HG03571 (cell line): Measurements from ENCODE around the gene MANBA.
A peak's percentile ranks its signal among the peaks of the same experiment; 100 is the strongest.

Source experiments
- ATAC-seq: cut with Tn5 transposase; IDR thresholded peaks from one replicate; pipeline ENCODE4 v1.9.1; 2021; ENCODE audit not compliant: unreplicated experiment

MANBA gene

GRCh38 chr4:102598762-102599374 lies 161.9 kb downstream of the MANBA start:
- ATAC-seq: no peak

- ATAC-seq: peak; percentile 82
These were observed 162.5 kb downstream of the MANBA start for GRCh38 chr4:102598086-102598761.

GRCh38 chr4:102596532-102596931 lies 164.2 kb downstream of the MANBA start:
- no peak for ATAC-seq

GRCh38 chr4:102594000-102594399 lies 166.8 kb downstream of the MANBA start:
- no peak for ATAC-seq

DNA sequence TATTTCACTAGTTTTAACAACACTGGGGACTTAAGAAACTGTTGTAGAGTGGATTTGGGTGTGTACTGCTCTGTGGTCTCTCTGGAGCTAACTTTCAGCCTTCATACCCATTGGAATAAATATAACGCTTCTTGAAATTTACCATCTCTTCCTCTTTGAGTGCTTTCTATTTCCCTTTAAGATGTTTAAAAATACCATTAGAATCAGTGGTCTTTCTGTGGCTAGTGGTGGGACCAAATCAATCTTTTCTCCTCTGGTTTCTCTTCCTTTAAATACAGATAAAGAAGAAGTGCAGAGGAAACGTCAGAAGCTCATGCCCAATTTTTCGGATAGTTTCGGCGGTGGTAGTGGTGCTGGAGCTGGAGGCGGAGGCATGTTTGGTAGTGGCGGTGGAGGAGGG lies 167.6 kb downstream of the MANBA start:
- no peak for ATAC-seq

DNA sequence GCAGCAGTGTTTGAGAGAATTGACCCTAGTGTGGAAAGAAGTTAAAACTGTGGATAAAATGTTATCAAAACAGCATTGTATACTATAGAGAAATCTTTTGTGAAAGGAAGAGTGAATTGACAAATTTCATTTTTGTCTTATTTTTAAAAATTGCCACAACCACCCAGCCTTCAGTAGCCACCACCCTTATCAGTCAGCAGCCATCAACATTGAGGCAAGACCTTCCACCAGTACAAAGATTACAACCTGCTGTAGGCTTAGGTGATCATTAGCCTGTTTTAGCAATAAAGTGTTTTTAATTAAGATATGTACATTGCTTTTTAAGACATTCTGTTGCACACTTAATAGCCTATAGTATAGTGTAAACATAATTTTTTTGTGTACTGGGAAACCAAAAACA lies 168.5 kb downstream of the MANBA start:
- no peak for ATAC-seq

- no peak for ATAC-seq
These were observed 171.0 kb downstream of the MANBA start for GRCh38 chr4:102589743-102590142.

- peak; percentile 40 for ATAC-seq
These were observed 174.1 kb downstream of the MANBA start for GRCh38 chr4:102586644-102587021.

- ATAC-seq: peak; percentile 43
These were observed 174.6 kb downstream of the MANBA start for GRCh38 chr4:102586002-102586643.

DNA sequence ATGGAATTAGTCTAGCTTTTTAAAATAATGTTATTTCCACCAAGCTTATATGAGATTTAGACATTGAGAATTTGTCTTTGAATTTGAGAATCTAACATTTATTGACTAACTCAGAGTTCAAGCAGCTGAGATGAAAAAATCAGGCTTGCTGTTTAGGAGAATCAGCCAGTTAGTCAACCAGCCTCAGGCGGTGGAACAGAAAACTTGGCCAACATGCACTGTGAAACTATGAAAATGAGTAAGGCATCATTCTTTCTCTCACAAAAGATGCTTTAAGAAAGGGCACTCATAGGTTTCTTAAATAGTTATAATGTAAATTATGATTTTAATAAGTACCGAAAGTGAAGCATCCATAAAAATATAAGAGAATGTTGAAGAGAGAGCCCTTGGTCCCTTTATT lies 175.4 kb downstream of the MANBA start:
- ATAC-seq: no peak

- no peak for ATAC-seq
These were observed 176.7 kb downstream of the MANBA start for GRCh38 chr4:102584091-102584490.
